Measurements from ENCODE around the gene BCL2L14.

Gene BCL2L14, protein sequence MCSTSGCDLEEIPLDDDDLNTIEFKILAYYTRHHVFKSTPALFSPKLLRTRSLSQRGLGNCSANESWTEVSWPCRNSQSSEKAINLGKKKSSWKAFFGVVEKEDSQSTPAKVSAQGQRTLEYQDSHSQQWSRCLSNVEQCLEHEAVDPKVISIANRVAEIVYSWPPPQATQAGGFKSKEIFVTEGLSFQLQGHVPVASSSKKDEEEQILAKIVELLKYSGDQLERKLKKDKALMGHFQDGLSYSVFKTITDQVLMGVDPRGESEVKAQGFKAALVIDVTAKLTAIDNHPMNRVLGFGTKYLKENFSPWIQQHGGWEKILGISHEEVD

DNA sequence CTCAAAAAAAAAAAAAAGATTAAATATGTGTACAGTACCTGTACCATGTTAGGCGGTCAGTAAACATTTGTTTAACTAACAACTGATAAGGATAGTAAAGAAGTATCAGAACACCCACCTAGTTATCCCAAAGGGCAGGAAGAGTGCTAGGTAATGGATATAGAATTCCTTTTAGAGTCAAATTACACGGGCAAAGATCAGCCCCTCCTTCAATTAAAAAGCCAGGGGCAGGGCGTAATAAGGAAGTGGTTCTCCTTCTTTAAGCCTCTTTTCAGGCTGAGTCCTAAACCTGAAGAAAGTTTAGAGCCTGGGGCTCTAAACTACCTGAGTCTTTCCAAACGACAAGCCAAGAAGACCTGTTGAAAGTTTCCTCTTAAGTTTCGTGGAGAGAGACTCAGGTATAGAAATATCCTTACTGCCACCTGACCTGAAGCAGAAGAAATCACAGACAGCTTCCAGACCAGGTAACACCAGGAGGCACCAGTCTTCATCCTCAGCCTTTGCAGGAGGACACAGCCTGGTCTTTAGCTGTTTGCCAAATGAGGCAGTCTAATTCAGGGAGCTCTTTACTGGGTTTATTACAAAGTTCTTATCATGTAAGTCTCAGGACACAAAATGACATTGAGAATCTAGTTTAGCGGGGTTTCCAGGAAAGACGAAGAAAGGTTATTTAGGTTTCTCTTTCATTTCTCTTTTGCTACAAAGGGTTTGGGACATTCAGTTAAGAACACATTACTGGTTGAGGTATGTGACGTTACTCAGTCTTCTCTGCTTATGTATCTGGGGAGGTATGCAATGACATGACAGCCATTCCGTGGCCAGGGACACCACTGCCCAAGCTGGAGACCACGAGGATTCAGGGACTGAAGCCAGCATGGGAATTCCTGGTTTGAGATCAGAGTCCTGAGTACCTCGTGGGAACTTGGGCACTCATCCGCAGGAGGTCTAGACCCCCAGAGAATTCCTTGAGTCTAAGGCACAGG is at the start of gene BCL2L14:
BCL2L14 (plus strand) TSS at position 266 of the 983 bp plus-strand sequence. CDS start 8,367 bp downstream, outside the sequence.
- DNase-seq, result no peak

DNA sequence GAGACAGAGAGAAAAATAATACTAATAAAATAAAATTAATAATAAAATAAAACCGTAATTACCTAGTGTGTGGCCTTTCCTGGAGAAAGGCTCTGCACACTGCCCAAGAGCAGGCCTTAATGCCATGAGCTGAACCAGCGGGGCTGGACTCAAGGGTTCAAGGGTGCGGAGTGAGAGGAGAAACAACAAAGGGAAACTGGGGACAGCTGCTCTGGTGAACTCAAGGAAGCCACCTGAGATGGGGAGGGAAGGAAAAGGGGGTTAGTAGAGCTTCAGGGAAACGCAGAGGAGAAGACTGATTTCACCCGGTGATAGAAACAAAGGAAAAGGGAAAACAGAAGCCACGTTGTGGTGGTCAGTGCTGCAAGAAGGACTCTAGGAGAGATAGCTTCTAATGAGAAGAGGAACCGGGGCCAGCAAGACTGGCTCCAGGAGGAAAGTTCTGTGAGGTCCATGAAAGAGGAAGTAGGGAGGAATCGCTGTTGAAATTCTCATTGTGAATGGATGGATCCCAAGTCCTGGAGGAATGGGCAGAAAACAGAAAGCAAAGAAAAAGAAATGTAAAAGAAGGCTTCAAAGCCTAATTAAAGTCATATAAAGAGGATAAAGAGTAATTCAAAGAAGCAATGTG is 48.3 kb upstream of the BCL2L14 start:
- no peak for DNase-seq

DNA sequence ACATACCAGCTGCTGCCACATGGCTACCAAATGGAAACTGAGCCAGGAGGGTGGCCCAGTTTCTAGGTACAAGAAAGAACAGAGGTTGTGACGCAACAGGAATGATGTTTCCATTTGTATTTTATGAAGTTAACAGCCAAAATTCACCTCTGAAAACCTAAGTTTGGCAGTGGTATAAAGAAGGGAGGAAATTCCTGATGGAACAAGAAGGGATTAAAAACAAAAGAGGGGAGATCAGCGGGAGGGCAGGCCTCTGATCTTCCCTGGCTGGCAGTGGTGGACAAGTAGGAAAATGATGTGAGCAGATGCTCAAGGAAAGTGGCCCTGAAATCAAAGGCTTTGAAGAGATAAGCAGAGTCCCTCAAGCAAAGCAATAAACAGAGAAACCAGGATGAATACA is 47.3 kb upstream of the BCL2L14 start:
- no peak for DNase-seq

DNA sequence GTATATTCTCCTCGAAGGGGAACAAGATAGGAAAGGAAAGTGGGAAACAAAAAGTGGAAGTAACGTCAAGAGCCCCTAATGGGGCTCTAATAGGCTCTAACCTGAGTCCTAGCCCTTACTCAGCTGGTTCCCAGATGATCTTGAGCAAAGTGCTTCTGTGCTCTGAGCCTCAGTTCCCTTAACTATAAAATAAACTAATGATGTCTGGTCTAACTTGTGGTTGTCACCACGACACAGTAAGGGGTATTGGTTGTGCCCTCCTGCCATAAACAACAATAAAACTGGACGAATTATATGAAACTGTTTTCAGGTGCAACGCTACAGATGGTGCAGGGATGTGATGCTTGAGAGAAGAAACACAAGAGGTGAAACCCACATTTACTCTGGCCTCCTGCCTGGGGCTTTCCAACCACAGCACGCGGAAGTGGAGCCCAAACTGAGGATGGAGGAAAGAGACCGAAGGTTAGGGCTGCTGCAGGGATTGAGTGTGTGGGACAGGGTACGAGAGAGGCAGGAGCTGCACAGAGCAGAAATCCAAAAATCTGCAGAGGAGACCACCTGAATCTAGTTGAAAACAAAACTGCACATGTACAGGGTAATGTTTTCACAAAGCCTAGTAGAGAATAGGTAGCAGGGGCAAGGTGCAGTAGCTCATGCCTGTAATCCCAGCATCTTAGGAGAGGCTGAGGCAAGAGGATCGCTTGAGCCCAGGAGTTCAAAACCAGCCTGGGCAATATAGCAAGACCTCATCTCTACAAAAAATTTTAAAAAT is 45.6 kb upstream of the BCL2L14 start:
- no peak for DNase-seq

DNA sequence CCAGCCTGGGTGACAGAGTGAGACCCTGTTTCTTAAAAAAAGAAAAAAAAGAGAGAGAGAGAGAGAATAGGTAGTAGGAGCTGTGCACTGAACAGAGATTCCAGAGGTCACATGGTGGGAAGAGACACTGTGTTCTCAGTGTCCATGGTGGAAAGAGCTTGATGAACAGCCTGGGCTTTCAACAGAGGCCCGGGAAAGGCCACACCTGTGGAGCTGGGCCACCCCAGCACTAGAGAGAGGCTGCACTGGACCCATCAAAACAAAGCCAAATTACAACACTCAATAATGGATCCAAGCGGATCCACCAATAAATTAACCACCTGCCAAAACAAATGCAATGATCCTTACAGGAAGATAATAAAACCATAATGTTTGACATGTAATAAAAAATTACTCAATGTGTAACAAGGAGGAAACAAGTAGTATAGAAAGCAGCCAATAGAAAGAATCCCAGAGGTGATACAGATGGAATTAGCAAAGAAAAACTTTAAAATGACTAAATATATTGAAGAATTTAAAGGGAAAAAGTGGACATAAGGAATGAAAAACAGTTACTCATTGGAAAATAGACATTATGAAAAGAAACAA is 44.8 kb upstream of the BCL2L14 start:
- no peak for DNase-seq

DNA sequence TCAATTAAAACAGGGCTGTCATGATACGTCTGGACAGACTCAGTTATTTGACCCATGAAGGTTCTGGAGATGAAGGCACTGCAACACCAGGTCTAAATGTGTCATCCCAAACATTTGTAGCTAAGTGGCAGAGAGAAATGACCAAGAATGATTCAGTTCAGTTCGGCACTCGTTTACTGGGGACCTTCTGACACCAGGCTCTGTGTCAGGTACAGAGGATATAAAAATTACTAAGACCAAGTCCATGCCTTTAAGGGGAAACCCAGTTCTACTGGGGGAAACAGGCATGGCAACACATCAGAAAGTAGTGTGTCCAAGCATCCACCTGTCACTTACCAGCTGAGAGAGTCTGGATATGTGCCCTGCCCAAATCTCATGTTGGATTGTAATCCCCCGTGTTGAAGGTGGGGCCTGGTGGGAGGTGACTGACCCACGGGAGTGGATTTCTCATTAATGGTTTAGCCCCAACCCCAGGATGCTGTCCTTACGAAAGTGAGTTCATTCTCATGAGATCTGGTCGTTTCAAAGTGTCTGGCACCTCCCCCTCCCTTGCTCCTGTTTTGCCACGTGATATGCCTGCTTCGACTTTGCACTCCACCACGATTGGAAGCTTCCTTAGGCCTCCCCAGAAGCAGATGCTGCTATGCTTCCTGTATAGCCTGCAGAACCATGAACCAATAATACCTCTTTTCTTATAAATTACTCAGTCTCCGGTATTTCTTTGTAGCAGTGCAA is 41.9 kb upstream of the BCL2L14 start:
- DNase-seq, result no peak

DNA sequence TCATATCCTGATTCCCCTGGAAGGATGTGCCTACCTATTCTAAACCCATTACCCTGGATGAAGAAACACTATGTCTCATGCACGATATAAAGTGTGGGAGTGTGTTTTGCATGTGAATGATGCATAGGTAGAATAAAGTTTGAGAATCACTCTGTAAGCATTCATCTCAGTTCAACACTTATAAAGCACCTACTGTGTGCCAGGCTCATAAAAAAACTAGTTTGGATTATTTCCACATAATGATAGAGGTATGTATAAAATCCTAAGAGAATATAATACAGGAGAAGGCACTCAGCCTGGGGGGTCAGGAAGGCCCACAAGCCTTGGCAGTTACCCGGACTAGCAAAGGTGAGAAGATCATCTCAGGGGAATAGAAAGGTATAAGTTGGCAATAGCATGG is 41.1 kb upstream of the BCL2L14 start:
- DNase-seq, result no peak

DNA sequence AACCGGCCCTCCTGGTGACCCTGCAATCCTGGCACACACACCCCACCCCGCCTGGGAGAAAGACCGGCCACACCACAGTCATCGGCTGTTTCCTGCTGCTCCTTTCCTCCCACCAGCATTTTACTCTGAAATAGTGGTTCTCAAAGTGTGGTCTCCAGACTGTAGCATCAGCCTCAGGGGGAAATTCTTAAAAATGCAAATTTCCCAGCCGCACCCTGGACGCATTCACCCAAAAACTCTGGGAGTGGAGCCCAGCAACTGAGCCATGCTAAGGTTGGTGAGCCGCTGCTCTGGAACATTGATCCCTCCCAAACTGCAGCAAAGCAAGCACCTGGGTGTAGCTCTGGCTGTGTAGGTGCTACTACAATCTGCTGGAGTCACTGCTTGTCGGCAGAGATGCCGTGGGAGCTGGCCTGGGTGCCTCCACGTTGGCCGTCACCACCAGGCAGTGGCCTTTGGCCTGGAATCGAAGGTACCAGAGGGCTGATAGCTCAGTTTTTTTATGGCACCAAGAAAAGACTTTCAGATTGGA is 38.4 kb upstream of the BCL2L14 start:
- DNase-seq, result no peak

DNA sequence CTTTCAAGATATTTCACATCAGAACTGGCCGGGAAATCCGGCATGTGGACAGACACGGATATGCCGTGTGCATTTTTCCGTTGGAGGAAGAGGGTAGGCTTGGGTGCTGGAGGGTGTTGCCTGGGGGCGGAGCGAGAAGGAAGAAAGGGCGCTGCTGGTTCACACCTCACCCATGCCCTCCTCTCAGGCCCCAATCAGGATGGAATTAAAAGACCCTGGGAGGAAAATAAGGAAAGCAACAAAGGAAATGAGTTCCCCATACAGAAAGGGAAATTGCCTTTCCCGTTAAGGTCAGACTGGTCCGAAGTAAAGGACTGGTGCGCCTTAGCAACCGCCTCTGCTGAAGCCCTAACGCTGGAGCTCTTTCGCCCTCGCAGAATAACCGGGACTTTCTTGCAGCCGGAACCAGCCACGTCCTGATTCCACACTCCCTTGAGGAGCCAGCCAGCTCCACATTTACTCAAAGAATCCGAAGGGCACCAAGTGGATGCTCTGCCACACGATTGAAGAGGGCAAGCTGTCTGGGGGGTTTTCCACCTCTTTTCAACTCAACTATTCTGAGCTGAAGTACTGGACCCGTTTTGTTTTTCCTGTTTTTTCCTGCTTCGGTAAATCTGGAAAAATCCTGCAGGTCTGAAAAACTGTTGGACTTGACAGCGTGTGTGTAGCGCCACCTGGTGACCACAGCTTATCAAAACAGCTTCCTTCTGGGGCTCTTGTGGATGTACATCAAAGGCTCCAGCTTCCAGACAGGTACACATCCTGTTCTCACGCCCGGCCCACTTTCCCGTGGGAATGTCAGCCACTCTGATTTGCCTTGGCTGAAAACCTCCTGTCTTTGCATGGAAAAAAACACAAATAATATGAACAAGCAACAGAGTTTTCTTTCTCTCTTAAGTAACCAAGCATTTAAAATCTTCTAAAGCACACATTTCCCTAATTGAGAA is 37.6 kb upstream of the BCL2L14 start:
- DNase-seq, result peak; percentile 84

DNA sequence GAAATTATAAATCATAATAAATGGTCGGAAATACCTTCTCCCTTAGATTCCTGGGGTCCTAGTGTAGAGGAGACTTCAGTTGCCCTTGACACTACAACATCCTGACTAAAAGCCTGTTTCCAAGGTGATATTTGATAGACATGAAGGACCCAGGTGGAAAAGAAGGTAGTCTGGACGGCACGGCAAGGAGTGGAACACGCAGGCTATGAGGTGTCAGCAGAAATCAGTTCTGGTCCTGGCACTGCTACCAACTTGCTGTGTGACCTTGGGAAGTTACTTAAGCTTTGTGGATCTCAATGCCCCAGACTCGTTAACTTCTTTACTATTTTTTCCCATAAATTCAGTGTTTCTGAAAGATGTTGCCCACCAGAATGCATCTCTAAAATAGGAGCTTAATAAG is 36.9 kb upstream of the BCL2L14 start:
- DNase-seq, result no peak

DNA sequence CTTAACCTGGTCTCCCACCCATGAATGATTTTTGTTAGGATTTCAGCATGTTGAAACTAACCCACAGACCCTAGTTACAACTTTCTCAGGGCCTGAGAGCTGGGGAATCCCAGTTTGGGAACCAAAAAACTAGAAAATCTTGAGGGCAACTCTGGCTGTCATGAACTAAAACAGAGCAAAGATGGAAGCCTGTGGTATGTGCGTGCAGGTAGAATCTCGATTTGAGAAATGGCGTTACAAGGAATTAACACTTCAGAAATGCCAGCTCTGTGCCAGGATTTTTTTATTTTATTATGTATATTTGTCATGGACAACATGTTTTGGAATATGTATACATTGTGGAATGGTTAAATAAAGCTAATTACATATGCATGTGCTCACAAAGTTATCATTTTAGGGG is 36.4 kb upstream of the BCL2L14 start:
- no peak for DNase-seq

DNA sequence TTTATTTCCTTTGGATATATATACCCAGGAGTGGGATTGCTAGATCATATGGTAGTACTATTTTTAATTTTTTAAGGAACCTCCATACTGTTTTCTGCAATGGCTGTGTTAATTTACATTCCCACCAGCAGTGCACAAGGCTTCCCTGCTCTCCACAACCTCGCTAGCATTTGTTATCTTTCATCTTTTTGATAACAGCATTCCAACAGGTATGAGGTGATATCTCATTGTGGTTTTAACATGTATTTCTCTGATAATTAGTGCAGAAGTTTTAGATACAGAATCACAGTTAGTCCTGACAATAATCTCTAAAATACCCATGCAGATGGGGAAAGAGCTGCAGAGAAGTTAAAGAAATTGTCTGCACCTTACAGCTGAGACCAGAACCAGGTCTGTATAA is 35.5 kb upstream of the BCL2L14 start:
- DNase-seq, result no peak

DNA sequence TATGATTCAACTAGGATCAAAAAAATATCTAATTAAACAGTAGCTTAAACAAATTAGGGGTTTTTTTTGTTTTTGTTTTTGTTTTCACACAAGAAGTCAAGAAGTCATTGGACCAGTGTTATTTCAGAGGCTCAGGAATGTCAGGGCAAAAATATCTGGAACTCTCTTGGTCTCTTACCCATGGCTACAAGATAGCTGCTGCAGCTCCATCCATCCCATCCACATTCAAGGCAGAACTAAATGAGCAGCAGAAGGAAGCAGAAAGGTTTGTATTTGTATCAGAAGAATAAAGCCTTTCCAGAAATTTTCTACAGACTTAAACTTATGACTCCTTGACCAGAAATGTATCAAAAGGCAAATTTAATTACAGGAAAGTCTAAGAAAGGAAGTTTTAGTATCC is 33.8 kb upstream of the BCL2L14 start:
- DNase-seq, result no peak

DNA sequence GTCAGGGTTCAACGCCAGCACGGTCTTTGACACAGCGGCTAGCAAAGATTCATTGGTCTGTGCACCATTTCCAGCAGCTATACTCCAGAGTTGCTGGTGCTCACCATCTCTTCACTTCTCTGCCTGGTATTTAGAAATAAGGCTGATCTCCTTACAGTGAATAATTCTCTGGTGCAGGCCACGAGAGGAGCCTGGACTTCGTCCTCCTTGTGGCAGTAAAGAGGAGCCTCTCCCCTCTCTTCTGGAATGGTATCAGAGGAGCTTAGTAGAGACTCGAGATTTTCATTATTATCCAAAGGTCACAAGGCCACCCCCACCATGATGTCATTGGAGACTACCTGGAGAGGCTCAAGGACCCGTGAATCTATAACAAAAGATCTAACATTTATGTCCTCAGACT is 30.8 kb upstream of the BCL2L14 start:
- DNase-seq, result no peak

DNA sequence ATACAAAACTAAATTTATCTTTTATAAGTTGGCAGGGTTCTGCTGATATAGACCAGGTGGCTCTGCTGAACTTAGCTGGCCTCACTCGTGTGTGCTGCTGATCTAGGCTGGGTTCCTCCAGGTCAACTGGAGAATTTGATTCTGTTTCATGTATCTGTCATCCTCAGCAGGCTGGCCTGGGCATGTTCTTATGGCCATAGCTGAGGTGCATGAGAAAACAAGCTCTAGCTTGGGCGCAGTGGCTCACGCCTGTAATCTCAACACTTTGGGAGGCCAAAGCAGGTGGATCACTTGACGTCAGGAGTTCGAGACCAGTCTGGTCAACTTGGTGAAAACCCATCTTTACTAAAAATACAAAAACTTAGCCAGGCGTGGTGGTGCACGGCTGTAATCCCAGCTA is 24.3 kb upstream of the BCL2L14 start:
- DNase-seq, result no peak

DNA sequence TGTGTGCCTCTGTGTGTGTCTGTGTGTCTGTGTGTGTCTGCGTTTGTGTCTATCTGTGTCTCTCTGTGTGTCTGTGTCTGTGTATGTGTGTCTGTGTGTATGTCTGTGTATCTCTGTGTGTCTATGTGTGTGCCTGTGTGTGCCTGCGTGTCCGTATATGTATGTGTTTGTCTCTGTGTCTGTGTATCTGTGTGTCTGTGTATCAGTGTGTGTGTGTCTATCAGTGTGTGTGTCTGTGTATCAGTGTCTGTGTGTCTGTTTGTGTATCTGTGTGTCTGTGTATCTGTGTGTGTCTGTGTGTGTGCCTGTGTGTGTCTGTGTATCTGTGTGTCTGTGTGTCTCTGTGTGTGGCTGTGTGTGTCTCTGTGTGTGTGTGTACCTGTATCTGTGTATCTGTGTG is 23.1 kb upstream of the BCL2L14 start:
- DNase-seq, result no peak

DNA sequence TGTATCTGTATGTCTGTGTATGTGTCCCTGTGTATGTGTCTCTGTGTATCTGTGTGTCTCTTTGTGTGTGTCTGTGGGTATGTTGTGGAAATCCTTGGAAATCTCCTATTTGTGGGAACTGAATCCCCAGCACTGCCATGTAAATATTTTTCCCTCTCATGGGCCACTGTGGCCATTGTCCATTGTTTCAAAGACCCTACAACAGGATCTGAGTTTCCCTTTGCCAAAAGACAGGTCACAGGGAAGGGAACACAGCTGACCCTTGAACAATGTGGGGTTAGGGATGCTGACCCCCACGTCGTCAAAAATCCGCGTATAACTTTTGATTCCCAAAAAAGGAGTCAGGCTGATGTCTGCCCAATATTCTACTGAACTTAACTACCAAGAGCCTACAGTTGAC is 22.5 kb upstream of the BCL2L14 start:
- no peak for DNase-seq

DNA sequence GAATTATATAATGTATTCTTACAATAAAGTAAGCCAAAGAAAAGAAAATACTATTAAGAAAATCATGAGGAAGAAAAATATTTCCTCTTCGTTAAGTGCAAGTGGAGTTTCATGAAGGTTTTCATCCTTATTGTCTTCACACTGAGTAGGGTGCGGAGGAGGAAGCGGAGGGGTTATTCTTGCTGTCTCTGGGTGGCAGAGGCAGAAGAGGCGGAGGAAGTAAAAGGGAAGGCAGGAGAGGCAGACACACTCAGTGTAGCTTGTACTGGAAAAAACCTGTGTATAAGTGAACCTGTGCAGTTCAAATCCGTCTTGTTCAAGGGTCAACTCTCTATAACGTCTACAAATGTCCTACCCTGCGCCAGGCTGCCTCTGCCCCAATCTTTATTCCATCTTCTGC is 22.0 kb upstream of the BCL2L14 start:
- no peak for DNase-seq

DNA sequence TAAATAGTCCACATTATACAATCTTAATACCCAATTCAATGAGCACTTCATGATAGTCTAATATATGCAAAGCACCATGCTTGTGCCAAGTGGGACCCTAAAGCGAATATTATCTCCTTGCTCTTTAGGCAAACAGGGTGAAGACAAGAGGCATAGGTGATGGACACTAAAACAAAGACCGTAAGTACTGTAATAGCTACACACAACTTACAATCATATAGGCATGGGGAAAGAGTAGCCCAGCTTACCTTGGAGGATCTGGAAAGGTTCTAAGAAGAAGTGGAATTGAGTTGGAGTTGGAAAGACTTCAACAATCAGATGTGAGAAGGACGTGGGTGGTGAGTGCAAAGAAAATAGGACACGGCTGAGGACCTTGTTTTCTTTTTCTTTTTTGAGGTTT is 19.1 kb upstream of the BCL2L14 start:
- no peak for DNase-seq

DNA sequence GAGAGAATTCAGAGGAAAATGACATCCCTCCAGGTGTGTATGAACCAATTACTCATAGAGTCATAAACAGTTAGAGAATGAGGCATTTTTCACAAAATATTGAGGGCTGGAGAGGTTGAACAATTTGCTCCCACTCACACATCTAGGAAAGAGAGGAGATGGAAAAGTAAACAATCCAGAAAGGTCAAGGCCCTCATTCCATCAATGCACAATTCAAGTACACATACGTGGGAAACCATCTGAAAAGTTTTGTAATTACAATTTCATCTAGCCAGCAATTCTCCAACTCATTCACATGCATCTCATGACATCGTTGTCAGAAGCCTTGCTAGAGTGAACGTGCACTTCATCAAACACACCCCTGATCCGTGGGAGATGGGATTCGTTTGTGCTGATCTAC is 15.7 kb upstream of the BCL2L14 start:
- DNase-seq, result no peak
